Right renal pelvis (tissue), 4 donors: ENCODE data around the gene AGPAT3. TPM values are rescaled to one million over a fixed set of nuclear protein-coding genes. Genes with fewer than 3 reads are reported as not detected.

Source experiments
- DNase-seq, 4 donors: peaks; one replicate each; pipeline ENCODE4 v3.0.0-alpha.2; 2013; ENCODE audit warnings: low read depth in 4 of 4, low spot score in 3 of 4, missing footprints in 1 of 4
- polyA plus RNA-seq, 4 donors: library from polyadenylated mRNA; unstranded; fragments of 120-200 nt; gene quantifications; one replicate each; pipeline ENCODE4 v1.2.1, GENCODE V29; 2013; ENCODE audit not compliant: insufficient read length in 4 of 4

The AGPAT3 gene
- polyA plus RNA-seq, 4 donors = 55.2 to 63.3 (median 59.4) TPM

DNA sequence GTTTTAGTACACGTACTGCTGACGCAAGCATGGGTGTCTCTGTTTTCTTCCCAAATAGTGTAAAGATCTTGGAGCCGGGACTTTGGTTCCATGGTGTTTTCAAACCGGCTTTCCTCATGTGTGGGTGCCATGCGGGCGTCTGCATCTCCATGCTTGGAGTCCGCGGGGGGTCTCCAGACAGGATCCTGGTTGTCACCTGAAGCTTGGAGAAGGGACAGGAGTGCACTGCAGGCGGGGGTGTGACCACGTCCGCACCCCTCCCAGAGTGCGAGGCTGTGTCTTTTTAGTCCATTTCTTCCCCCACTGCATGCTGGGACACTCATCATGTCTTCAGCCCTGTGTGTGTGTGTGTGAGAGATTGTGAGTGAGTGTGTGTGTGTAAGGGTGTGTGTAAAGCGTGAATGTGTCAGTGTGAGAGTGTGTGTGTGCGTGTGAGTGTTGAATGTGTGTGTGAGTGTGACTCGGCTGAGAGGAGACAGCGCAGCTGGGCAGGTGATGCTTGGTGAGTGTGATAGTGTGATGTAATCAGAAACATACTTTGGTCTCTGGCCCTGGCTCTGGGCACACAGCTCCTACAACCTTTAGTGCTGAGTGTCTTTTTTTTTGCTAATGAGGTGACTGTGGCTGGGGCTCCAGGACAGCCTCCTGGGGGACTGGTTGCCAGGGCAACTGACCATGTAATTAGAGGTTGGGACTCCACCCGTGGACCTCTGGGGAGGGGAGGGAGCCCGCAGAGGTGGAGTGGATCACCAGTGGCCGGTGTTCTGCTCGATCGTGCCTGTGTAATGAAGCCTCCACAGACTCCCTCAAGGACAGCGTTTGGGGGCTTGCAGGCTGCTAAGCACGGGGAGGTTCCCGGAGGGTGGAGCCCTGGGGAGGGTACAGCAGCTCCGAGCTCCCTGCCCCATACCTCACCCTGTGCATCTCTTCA, 55.1 kb downstream of the AGPAT3 start:
- no peak for DNase-seq

DNA sequence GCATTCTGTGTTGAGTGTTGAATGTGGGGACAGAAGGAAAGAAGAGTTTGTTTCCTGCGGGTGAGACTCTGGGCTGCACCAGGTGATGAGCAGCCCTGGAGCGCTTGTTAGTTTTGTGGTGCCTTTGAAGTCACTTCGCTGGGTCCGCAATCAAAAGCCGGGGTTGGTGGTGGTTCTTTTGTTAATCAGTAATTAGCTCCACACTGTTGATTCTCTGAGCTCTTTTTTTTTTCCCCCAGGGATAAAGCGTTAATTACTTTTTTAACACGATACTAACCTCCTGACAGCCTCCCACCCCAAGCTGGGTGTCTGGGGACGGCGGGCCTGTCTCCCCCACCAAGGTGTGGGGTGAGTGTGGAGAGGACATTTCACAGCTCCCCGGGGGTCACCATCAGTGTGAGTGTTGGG, 56.6 kb downstream of the AGPAT3 start:
- DNase-seq = no peak

DNA sequence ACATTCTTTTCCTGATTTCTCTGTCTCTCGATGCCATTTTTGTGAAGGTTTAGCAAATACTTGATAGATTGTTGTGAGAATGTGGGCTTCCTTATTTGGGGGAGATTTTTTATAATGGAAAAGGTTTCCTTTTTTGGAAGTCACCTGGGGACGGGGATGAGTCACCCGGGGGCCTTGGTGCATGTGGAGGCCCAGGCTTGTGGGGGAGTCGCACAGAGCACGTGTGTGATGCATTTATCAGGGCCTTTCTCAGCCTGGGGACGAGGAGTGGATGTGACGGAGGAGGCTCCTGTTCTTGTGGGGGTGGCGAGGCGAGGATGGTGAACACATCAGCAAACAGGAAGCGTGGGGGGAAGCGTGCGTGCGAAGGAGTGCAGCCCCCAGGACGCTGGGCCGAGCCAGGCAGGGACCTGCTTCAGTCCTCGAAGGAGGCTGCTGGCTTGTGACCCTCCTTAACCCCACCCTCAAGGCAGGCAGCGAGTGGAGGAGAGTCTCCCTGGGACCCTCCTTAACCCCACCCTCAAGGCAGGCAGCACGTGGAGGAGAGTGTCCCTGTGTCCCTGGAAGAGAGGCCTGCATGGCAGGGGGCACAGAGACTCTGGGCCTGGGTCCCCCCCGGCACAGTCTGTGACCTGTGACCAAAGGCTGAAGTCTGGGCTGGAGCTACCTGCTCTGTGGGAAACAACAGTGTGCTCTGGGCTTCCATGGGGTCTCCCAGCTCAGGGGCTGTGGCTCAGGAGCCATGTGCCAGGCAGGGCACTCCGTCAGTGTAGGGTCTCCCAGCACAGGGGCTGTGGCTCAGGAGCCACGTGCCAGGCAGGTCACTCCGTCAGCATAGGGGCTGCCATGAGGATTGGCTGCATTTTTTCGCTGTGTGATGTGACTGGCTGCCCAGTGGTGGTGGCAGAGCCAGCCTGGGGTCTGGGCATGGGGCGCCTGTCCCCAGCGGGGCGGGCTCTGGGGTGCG, 57.2 kb downstream of the AGPAT3 start:
- DNase-seq = no peak

- DNase-seq = no peak
Measured at GRCh38 chr21:43922949-43923348, 57.9 kb downstream of the AGPAT3 start.

DNA sequence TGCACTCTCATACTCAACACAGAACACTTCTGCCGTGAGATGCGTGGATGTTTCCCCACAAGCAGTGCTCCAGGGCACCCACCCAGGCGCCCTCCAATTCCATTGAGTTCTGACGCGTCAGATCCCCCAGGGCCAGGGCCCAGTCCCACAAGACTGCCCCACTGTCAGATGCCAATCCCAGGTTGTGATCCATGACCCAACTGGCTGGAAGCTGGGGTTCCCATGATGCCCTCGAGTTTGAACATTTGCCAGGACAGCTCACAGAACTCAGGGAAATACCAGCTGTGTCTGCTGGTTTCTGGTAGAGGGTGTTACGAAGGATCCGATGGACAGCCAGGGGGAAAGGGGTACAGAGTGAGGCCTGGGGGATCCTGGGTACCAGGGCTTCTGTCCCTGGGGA, 58.4 kb downstream of the AGPAT3 start:
- no peak for DNase-seq

DNA sequence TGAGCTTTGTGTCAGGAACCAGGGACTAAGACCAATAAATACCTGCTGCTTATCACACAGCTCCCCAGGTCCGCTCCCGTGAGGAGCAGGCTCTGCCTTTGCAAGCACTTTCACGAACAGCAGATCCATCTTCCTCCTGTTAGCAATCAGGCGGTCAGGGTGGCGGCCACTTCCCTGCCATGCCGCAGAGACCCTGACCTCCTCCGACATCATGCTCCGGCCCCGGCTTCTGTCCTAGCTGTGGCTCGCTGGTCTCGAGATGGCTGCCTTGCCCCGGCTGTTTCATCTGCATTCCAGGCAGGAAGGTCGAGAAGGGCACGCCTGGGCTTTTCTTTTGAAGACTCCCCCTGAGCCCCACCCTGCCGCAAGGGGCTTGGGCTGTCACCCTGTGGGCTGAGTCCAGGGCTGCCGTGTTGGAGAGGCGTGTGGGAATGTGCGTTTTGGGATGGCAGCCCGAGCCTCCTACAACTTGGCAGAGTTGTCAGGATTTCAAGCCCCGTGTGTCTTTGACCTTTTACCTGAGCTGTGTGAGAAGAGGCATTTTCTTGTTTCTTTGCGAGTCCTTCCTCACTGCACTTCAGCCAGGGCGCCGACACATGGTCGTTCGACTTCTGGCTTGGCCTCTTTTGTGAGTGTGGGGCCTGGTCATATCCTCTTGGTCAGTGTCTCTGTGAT, 59.5 kb downstream of the AGPAT3 start:
- DNase-seq = no peak

DNA sequence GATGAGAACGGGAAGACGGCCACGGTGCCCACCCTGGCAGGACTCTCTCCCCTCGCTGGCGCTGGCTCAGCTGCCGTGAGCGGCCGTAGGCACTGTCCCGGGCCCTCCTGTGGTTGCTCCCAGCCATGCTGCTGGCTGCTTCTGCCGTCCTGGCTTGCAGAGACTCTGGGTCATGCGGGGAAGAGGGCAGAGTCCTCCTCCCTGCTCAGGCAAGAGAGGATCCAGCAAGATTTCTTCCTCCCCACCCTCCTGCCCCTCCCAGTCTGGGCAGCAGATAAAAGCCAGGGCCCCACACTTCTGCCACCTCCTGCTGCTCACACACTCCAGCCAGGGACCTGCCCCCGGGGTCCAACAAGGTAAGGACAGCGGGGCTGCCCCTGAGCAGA, 60.1 kb downstream of the AGPAT3 start:
- no peak for DNase-seq

GRCh38 chr21:43925609-43926008, 60.6 kb downstream of the AGPAT3 start:
- no peak for DNase-seq

GRCh38 chr21:43926196-43926595, 61.2 kb downstream of the AGPAT3 start:
- no peak for DNase-seq

- DNase-seq = no peak
Measured at GRCh38 chr21:43927591-43928221, 62.7 kb downstream of the AGPAT3 start.

DNA sequence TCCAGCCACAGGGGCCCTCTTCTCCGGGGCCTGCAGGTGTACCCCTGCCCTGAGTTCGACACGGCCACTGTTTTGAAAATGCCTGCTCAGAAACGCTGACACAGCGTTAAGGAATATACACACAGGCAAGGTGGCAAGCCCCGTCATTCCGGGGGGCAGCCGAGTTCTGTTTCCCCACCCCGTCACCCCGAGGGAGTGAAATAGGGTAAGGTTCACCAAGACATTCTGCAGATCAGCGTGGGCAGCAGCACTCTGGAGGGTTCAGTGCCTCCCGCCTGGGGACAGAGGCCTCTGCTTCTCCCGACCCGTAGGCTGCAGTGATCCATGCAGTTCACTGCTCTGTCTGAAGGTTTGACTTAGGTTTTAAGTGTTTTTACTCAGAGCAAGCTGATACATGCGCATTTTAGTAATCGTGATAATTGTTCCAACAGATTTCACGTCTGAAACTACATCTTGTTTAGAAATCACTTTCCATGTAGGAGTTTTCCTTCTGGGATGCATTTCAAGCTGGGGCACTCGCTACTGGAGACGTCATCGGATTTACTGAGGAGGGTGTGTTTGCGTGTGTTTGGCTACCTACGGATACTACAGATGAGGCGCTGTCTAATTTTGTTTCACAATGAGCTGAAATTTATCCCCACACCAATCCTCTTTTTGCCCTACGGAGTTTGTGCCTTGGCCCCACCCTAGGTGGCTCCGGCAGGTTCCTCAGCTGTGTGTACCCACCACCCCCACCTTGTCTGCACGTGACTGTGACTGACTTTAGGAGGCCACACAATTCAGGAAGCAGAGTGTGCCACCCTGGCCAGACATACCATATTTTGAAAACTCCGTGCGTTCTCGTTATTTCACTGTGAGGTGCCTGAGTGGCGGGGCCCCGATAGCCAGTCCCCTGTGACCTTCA, 63.5 kb downstream of the AGPAT3 start:
- no peak for DNase-seq

DNA sequence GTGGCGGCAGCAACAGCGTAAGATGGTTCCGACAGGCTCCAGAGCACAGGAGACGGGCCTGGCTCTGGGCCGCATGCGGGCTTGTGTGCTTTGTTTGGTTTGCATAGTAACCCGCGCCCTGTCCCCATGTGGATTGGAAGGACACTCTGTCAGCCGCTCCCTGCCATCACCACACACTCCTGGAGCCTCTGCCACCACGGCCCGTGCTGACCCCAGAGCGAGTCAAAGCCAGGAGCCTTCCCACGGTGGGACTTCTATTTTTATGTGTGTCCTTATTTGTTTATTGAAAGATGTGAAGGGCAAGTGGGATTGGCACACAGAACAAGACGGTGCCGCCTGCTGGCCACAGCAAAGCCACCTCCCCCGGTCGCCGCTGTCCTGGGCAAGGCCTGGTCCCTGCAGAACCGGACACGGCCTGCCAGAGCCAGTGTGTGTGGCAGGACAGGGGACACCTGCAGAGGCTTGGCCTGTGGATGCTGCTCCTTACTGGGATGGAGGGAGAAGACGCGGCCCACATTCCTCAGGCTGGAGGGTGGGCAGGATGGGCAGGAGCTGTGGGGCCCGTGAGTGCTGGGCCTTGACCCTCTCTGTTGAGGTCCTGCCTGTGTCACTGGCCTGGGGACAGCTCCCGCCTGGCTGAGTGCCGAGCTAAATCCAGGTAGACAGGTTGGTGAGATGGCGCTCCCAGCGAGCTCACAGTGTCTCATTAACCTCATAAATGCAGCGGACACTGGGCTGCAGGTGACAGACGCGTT, 64.4 kb downstream of the AGPAT3 start:
- no peak for DNase-seq

GRCh38 chr21:43930074-43930847, 65.2 kb downstream of the AGPAT3 start:
- DNase-seq = no peak

GRCh38 chr21:43930848-43931375, 65.9 kb downstream of the AGPAT3 start:
- no peak for DNase-seq

DNA sequence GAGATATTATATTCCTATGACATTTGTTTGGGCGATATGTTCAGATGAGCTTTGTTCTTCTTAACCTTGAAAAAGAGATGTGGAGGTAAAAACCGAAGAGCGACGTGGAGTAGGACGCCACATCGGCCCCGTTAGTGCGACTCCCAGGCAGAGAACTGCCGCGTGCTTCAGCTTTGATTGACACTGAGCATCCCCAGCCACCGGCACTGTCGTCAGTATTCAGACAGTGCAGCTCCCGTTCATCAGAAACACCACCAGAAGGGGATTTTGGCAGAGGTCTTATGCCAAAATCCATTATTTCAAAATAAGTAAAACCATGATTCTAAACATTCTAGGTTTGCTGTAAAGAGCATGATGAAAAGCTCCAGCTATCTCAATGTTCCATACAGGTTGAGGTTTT, 66.5 kb downstream of the AGPAT3 start:
- DNase-seq = no peak

DNA sequence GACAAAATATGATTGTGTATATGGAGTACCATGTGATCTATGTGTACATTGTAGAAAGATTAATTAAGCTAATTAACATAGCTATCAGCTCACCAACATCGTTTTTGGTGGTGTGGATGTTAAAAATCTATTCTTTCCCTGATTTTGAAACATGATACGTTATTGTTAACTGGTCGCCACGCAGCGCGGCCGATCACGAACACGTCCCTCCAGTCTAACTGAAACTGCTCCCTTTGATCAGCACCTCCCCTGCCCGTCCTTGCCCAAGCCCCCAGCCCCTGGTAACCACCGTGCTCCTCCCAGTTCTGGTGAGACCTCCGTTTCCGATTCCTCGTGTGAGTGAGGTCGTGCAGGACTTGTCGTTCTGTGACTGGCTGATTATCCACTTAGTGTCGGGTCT, 67.0 kb downstream of the AGPAT3 start:
- no peak for DNase-seq

GRCh38 chr21:43933199-43933598, 68.2 kb downstream of the AGPAT3 start:
- DNase-seq = no peak

- no peak for DNase-seq
Measured at GRCh38 chr21:43933680-43934079, 68.7 kb downstream of the AGPAT3 start.
